ENCODE results near the gene TMEM63A. TPM values are rescaled to one million over a fixed set of nuclear protein-coding genes. Genes with fewer than 3 reads are reported as not detected.

TMEM63A gene
- total RNA-seq, 2 donors from 2014 or later: 16.0 to 19.0 TPM

GRCh38 chr1:225851805-225852204 is 30.4 kb downstream of the TMEM63A start:
- H3K9me3 ChIP-seq: no peaks in the 10 kb centered on the region
- DNase-seq (ENCODE audit: low spot score): no peak
- H3K4me3 ChIP-seq: no peak overlapping the region
- H3K36me3 ChIP-seq: peaks cover 45% of the 10 kb centered on the region
- no peak overlapping the region for H3K27ac ChIP-seq
- TF ChIP-seq, protein P1, sequence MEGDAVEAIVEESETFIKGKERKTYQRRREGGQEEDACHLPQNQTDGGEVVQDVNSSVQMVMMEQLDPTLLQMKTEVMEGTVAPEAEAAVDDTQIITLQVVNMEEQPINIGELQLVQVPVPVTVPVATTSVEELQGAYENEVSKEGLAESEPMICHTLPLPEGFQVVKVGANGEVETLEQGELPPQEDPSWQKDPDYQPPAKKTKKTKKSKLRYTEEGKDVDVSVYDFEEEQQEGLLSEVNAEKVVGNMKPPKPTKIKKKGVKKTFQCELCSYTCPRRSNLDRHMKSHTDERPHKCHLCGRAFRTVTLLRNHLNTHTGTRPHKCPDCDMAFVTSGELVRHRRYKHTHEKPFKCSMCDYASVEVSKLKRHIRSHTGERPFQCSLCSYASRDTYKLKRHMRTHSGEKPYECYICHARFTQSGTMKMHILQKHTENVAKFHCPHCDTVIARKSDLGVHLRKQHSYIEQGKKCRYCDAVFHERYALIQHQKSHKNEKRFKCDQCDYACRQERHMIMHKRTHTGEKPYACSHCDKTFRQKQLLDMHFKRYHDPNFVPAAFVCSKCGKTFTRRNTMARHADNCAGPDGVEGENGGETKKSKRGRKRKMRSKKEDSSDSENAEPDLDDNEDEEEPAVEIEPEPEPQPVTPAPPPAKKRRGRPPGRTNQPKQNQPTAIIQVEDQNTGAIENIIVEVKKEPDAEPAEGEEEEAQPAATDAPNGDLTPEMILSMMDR (IDR thresholded peaks at IDR 0.05): no peak
- H3K4me1 ChIP-seq: peaks cover 0 to 22% of the 10 kb centered on the region in 2 donors
- H3K27me3 ChIP-seq: no peaks in the 10 kb centered on the region

GRCh38 chr1:225850370-225850769 is 31.8 kb downstream of the TMEM63A start:
- H3K36me3 ChIP-seq: peaks cover 49% of the 10 kb centered on the region
- TF ChIP-seq, protein P1 (IDR thresholded peaks at IDR 0.05): no peak
- no peaks in the 10 kb centered on the region for H3K27me3 ChIP-seq
- H3K9me3 ChIP-seq: no peaks in the 10 kb centered on the region
- no peak overlapping the region for H3K27ac ChIP-seq
- no peak for DNase-seq (ENCODE audit: low spot score)
- peaks cover 0 to 31% of the 10 kb centered on the region in 2 donors for H3K4me1 ChIP-seq
- H3K4me3 ChIP-seq: no peak overlapping the region

- H3K4me1 ChIP-seq: peaks cover 0 to 35% of the 10 kb centered on the region in 2 donors
- no peak for DNase-seq (ENCODE audit: low spot score)
- H3K27ac ChIP-seq: no peak overlapping the region
- H3K27me3 ChIP-seq: no peaks in the 10 kb centered on the region
- no peaks in the 10 kb centered on the region for H3K9me3 ChIP-seq
- TF ChIP-seq, protein P1 (IDR thresholded peaks at IDR 0.05): no peak
- no peak overlapping the region for H3K4me3 ChIP-seq
- peaks cover 44% of the 10 kb centered on the region for H3K36me3 ChIP-seq
These were observed 32.3 kb downstream of the TMEM63A start for GRCh38 chr1:225849925-225850324.

DNA sequence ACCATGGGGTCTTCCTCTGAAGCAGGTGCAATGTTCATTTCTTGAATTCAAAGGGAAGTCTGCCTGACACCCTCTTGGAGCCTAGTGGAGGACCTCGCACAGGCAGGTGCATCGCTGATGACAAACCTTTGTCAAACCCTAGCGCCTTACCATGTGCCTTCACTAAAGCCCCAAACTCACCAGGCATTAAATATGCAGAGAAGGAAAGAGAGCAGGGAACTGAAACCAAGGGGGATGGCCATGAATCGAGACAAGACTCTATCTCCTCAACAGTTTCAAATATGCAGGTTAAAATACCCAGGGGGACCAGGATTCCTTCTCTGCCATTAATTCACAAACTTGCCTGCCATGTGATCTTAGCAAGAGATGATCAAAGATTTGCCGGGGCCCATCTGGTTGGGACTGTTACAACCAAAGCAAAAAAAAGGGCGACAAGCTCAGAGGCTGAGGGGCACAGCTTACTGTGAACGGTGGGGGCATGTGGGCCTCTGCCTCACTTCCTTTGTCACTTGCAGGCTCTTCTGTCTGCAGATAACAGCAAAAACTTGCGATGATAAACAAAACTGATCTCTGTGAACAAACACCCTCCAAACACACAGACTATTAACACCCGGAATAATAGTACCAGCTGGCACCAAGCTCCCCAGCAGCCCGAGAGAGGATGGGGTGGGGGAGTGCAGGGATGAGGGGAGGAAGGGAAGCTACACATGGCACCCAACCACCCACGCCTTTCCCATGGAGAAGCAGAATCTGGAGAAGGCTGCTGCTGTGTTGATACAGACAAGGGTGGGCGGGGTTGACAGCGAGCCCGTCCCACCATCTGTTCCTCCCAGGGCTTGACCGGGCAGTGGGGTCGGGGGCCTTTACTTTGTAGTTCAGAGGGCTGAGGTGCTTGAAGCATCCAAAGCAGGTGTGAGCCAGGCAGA is 33.9 kb downstream of the TMEM63A start:
- DNase-seq (ENCODE audit: low spot score): no peak
- Histone ChIP-seq H3K27me3 (no peaks in the 10 kb centered on the region), H3K4me1 (peaks cover 0 to 37% of the 10 kb centered on the region in 2 donors), H3K27ac (peak overlapping the region in 1 of 2 donors; percentile 21), H3K4me3 (no peak overlapping the region), H3K9me3 (no peaks in the 10 kb centered on the region), H3K36me3 (peaks cover 29% of the 10 kb centered on the region)
- TF ChIP-seq, protein P1 (IDR thresholded peaks at IDR 0.05): no peak

DNA sequence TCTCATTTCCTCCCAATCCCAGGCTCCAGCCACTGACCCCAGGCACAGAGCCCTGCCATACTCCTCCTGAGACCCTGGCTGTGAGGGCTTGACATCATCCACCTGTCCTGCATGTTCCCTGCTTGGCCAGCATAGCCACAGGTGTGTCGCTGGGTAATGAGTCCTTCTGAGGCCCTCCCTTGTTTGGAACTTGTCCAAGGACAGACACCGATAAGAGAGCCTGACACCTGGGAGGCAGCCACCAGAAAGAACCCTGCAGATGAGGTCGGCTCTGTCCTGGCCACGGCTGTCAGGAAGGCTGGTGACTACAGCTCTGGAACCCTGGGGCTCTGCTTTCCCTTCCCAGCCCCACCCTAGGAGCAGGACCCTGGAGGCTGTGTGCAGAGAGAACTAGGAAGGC is 34.6 kb downstream of the TMEM63A start:
- peaks cover 0 to 37% of the 10 kb centered on the region in 2 donors for H3K4me1 ChIP-seq
- peaks cover 25% of the 10 kb centered on the region for H3K36me3 ChIP-seq
- no peaks in the 10 kb centered on the region for H3K9me3 ChIP-seq
- no peak overlapping the region for H3K27ac ChIP-seq
- no peaks in the 10 kb centered on the region for H3K27me3 ChIP-seq
- no peak for DNase-seq (ENCODE audit: low spot score)
- TF ChIP-seq, protein P1 (IDR thresholded peaks at IDR 0.05): no peak
- H3K4me3 ChIP-seq: no peak overlapping the region
